HG03196 (cell line): Measurements from ENCODE around the gene GHITM.

ENCODE experiments used
- ATAC-seq: cut with Tn5 transposase; IDR thresholded peaks from one replicate; pipeline ENCODE4 v1.9.1; 2021; ENCODE audit not compliant: unreplicated experiment

The GHITM gene

DNA sequence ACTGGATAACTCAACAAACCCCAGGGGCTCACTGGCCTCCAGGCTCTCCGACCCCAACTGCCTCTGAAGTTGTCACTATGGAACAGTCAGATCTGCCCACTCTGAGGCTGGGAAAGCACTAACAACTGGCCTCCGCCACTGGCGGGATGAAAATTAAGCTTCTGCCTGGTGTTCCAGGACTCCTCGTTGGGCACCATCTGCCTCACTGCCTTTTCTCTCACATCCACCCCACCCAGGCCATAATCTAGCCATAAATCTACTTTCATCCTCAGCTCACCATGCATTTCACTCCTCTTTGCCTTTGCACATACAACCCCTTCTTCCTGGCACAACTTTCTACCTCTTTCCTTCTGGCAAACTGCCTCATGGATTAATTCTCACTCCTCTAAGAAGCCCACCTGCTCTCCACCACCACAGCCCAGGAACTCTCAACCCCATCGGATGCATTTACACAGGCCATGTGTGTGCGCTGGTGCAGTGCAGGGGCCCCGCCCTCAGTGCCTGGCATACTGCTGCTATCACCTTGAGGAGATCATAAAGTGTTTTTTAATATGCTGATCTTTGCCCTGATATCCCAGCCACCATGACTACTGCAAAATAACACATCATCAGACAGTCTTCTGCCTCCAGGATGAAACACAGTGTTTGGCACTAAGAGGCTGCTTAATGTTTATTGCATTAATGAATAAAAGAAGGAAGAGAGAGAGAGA lies 59.1 kb downstream of the GHITM start:
- ATAC-seq: no peak

DNA sequence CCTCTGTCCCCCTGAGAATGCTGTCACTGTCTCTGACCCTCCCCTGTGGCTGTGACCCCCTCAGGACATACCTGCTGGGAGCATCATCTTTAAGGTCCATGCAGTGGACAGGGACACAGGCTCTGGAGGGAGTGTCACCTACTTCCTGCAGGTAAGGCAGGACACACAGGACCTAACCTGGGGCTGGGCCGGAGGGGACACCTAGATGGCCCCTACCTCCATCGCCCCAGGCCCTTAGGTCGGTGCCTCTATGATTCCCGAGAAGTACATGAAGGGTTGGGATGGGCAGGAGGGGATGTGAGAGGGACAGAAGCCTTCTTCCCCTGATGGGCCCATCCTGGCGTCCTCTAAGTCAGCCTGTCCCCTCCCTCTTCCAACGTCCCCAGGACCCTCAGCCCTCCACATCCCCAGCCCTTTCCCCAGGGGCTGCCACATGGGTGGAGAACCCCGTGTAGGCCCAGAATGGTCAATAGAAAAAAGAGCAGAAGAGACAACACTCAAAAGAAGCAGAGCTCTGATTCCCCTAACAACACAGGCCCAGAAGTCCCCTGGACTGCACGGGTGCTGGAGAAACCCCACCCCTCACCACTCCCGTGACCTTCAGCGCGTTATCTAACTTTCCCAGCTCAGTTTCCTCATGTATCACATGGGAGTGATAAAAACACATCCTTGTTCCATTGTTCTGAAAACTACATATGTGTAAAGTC lies 61.4 kb downstream of the GHITM start:
- ATAC-seq: no peak

DNA sequence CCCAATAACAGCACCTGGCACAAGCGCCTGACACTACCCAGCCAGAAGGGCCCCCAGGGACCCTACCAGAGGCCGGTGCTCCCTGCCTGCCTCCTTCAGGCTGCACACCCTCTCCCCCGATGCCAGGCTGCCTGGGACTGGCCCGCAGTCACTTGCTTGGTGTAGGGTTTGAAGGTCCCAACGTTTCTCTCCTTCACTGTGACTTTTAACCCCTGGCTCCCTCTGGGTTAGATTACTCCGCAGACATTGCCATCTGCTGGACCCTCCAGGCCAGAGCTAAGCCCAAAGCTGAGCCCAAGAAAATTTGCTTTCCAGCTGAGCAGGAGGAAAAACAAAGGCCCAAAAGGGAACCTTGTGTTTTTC lies 61.9 kb downstream of the GHITM start:
- ATAC-seq: no peak

DNA sequence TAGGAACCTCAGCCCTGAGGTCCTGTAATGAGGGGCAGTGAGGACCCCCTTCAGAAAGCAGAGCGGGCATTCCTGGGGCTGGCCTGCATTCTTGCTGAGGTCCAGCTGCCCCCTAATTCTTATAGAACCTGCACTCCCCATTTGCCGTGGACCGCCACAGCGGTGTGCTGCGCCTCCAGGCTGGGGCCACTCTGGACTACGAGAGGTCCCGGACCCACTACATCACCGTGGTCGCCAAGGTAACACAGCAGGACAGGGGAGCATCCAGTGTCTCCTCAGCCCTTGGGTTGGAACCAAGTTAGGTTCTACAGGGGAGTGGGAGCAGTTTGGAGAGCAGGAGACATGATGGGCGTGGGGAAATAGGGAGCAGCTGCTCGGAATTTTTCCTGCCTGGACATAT lies 62.4 kb downstream of the GHITM start:
- ATAC-seq: no peak

DNA sequence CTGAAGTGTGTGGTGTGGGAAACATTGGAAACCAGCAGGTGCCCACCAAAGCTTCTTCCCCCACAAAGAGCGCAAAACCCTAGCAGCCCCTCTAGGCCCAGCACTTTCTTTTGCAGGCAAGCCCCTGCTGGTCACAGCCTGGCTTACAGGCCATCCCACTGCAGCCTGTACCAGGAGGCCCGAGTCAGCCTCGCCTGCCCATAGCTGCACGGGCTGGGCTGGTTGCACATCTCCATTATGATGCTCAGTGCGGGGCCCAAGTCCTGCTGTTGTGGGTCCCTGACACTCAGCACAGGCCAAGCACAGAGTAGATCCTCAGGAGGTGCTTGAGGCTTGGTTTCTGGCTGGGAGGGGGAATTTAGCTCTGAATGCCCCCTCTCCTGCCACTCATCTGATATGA lies 63.0 kb downstream of the GHITM start:
- no peak for ATAC-seq
